Measurements from ENCODE around the gene GLI3. TPM values are rescaled to one million over a fixed set of nuclear protein-coding genes. Genes with fewer than 3 reads are reported as not detected.

Gene GLI3
- total RNA-seq, 2 experiments from 2014 or later, result not detected

DNA sequence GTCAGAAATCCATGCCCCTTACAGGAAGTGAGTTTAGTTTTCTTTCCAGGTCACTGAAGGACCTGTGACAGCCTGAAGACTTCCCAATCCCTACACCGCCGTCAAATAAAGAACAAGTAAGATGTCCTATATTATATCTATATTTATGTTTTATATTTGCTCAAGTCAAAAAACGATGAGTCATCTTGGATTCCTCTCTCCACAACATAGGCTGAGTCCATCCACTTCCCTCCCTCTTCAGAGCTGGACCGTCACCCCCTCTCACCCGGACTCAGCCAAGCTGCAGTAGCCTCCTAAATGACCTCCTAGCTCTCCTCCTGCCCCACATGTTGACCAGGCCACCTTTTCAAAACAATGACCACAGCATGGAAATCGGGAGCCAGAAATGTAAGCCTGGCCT is 53.5 kb downstream of the GLI3 start:
- H3K36me3 Mint-ChIP-seq (ENCODE audit: low read depth), result no peaks in the 10 kb centered on the region
- H3K27me3 Mint-ChIP-seq (ENCODE audit: low read depth), result no peaks in the 10 kb centered on the region
- ChIA-PET CTCF (no interaction called here), POLR2A (no interaction called here)
- H3K4me3 Mint-ChIP-seq, result no peak overlapping the region
- no peaks in the 10 kb centered on the region for H3K9me3 Mint-ChIP-seq (ENCODE audit: insufficient read depth)
- no peak for ATAC-seq
- DNase-seq, result no peak
- H3K4me1 Mint-ChIP-seq (ENCODE audit: low read depth), result no peaks in the 10 kb centered on the region
- no peak overlapping the region for H3K27ac Mint-ChIP-seq

DNA sequence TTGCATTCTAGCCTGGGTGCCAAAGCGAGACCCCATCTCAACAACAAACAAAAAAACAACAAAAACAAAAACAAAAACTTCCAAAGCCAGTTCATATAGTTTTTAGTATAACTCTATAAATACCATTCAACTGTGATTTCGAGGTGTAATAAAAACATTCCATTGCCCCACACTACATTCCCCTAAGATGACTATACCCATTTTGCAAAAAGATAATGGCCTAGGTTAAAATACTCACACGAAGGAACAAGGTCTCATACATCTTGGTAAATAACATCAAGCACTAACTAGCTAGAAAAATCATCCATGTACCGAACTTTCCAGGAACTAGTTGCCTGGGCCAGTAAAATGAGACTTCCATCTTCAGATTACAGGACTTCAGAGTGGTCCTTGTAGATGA is 55.4 kb downstream of the GLI3 start:
- H3K27ac Mint-ChIP-seq, result no peak overlapping the region
- H3K36me3 Mint-ChIP-seq (ENCODE audit: low read depth), result no peaks in the 10 kb centered on the region
- no peak for ATAC-seq
- no peak overlapping the region for H3K4me3 Mint-ChIP-seq
- CTCF ChIA-PET, result no interaction called here
- no peaks in the 10 kb centered on the region for H3K27me3 Mint-ChIP-seq (ENCODE audit: low read depth)
- no peaks in the 10 kb centered on the region for H3K9me3 Mint-ChIP-seq (ENCODE audit: insufficient read depth)
- no peaks in the 10 kb centered on the region for H3K4me1 Mint-ChIP-seq (ENCODE audit: low read depth)
- no peak for DNase-seq
- POLR2A ChIA-PET, result no interaction called here

DNA sequence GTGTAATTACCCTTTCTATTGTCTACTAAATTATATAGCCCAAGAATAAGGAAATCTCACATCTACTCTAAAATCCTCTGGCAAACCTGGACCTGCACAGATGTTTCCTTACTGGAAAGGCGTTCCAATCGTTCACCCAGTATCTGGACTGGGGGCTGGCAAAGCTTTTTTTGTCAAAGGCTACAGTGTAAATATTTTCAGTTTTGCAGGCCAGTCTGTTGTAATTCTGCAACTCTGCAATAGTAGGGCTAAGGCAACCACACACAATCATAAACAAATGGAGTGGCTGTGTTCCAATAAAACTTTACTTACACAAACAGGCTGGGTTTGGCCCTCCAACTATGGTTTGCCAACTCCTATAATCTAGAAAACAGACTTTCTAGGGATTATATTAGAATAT is 56.2 kb downstream of the GLI3 start:
- no peak overlapping the region for H3K4me3 Mint-ChIP-seq
- DNase-seq, result no peak
- no peak overlapping the region for H3K27ac Mint-ChIP-seq
- H3K4me1 Mint-ChIP-seq (ENCODE audit: low read depth), result no peaks in the 10 kb centered on the region
- no peaks in the 10 kb centered on the region for H3K9me3 Mint-ChIP-seq (ENCODE audit: insufficient read depth)
- no peaks in the 10 kb centered on the region for H3K36me3 Mint-ChIP-seq (ENCODE audit: low read depth)
- ChIA-PET POLR2A (no interaction called here), CTCF (interaction anchor here (1.4 kb wide), 1 partner anchor 13 kb away, joined by 3 read pairs; no protein-coding TSS in a partner anchor)
- no peaks in the 10 kb centered on the region for H3K27me3 Mint-ChIP-seq (ENCODE audit: low read depth)
- ATAC-seq, result no peak

DNA sequence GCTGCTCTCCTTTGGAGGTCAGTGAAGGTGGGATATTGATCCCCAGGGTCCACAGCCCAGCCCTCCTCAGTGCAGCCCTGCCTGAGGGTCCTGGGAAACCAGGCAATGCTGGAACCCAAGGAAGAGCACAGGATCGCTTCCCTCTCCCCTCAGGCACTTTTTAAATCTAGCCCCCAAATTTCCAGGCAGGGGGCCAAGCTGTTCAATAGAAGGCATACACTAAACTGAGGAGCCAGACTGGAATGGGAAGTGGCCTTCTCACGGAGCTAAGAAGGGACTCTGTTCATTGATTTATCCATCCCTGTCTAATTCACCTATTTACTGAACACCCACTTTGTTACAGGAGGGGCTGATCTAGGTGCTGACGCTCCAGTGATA is 60.3 kb downstream of the GLI3 start:
- no peak for DNase-seq
- Mint-ChIP-seq H3K4me1 (ENCODE audit: low read depth) (no peaks in the 10 kb centered on the region), H3K27ac (no peak overlapping the region), H3K9me3 (ENCODE audit: insufficient read depth) (no peaks in the 10 kb centered on the region), H3K36me3 (ENCODE audit: low read depth) (no peaks in the 10 kb centered on the region), H3K4me3 (no peak overlapping the region), H3K27me3 (ENCODE audit: low read depth) (no peaks in the 10 kb centered on the region)
- CTCF ChIA-PET, result no interaction called here
- no peak for ATAC-seq
- POLR2A ChIA-PET, result no interaction called here

DNA sequence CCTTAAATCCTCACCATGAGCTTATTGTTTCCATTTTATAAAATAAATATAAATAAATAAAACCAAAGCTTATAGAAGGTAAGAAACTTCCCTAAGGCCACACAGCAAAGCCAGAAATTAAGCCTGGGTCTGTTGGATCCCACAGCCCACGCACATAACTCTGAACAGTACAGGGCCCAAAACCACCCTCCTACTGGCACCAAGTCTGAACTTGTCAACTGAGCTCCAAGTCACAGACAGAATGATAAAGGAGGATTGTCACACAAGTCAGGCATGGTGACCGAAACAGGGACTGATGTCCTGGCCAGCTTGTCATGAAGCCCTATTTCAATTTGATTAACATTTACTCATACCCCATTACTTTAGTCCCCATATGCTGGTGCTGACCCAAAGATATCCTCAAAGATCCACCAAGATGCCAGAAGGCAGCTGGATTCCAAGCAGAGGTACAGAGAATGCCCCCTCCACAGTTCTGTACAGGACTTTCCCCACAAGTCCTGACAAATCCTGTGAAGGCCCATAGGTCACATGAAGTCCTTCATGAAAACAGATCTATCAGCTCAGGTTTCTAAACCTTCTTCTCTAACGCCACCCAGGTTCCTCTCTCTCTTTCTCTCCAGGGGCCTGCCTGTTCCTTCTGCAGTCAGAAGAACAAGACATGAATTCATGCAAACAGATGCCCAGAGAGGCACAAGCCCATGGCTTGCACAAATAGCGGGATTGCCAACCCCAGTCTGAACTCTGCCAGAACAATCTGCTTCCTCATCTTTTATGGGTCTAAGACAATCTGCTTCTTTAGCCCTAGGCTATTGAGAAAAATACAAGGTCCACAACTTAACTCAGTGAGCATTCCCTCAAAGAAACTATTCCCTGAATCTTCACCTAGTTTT is 60.9 kb downstream of the GLI3 start:
- Mint-ChIP-seq H3K9me3 (ENCODE audit: insufficient read depth) (no peaks in the 10 kb centered on the region), H3K36me3 (ENCODE audit: low read depth) (no peaks in the 10 kb centered on the region), H3K4me1 (ENCODE audit: low read depth) (no peaks in the 10 kb centered on the region), H3K27me3 (ENCODE audit: low read depth) (no peaks in the 10 kb centered on the region), H3K27ac (no peak overlapping the region), H3K4me3 (no peak overlapping the region)
- no peak for DNase-seq
- CTCF ChIA-PET, result no interaction called here
- ATAC-seq, result no peak
- POLR2A ChIA-PET, result no interaction called here

DNA sequence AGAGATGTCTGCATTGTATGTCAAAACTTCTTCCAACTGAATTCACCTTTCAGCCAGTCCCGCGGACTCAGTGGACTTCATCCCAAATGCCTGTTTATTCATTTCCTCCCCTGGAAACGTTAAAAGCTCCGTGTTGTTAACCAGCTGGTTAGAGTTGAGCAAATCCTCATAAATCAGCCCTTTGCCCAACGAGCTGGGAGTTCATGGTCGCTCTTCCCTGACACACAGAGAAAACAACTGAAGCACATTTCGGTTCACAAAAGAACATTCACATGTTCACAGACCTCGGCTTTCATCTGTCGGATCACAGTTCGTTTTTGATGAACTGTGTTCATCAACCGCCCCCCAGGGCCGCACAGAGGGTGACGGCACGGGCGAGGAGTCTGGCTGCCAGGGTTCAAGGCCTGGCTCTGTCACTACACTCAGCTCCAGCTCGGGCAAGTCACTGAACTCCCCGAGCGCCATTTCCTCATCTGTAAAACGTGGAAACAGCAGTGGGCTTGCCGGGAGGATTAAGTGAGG is 62.6 kb downstream of the GLI3 start:
- ChIA-PET CTCF (interaction anchor here (0.6 kb wide), 1 partner anchor 26 kb away, joined by 3 read pairs; no protein-coding TSS in a partner anchor), POLR2A (no interaction called here)
- no peaks in the 10 kb centered on the region for H3K27me3 Mint-ChIP-seq (ENCODE audit: low read depth)
- DNase-seq, result no peak
- H3K36me3 Mint-ChIP-seq (ENCODE audit: low read depth), result no peaks in the 10 kb centered on the region
- no peak overlapping the region for H3K4me3 Mint-ChIP-seq
- no peak overlapping the region for H3K27ac Mint-ChIP-seq
- no peaks in the 10 kb centered on the region for H3K4me1 Mint-ChIP-seq (ENCODE audit: low read depth)
- no peak for ATAC-seq
- H3K9me3 Mint-ChIP-seq (ENCODE audit: insufficient read depth), result no peaks in the 10 kb centered on the region

DNA sequence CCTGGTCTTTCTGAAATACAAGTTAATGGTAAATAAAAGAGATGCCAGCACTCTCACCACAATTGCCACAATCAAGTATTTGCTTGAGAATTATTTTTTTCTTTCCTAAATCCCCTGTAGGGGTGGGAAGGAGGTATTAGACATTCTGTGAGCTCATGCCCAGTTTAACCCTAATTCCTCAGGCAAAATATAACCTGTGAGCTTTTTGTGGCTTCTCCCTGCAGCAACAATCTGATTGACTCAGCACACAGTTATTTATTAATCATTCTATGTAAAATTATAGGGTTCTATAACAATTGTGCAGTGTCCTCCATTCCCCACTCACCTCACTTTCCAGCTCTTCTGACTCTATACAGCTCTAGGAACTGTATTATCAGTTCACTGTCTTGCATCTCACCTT is 66.3 kb downstream of the GLI3 start:
- no peaks in the 10 kb centered on the region for H3K27me3 Mint-ChIP-seq (ENCODE audit: low read depth)
- no peak overlapping the region for H3K4me3 Mint-ChIP-seq
- ChIA-PET CTCF (no interaction called here), POLR2A (no interaction called here)
- H3K27ac Mint-ChIP-seq, result no peak overlapping the region
- ATAC-seq (no peak), DNase-seq (no peak)
- no peaks in the 10 kb centered on the region for H3K9me3 Mint-ChIP-seq (ENCODE audit: insufficient read depth)
- no peaks in the 10 kb centered on the region for H3K4me1 Mint-ChIP-seq (ENCODE audit: low read depth)
- H3K36me3 Mint-ChIP-seq (ENCODE audit: low read depth), result no peaks in the 10 kb centered on the region

DNA sequence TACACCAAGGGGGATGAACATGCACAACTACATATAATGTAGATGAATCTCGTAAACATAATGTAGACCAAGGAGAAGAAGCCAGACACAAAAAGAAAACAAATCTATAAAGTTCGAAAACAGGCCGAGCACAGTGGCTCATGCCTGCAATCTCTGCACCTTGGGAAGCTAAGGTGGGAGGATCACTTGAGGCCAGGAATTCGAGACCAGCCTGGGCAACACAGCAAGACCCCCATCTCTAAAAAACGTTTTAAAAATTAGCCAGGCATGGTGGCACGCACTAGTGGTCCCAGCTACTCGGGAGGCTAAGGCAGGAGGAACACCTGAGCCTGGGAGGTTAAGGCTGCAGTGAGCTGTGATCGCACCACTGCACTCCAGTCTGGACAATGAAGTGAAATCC is 68.5 kb downstream of the GLI3 start:
- ATAC-seq (no peak), DNase-seq (no peak)
- no peaks in the 10 kb centered on the region for H3K27me3 Mint-ChIP-seq (ENCODE audit: low read depth)
- no peaks in the 10 kb centered on the region for H3K9me3 Mint-ChIP-seq (ENCODE audit: insufficient read depth)
- no peak overlapping the region for H3K4me3 Mint-ChIP-seq
- H3K27ac Mint-ChIP-seq, result no peak overlapping the region
- no peaks in the 10 kb centered on the region for H3K36me3 Mint-ChIP-seq (ENCODE audit: low read depth)
- CTCF ChIA-PET, result no interaction called here
- POLR2A ChIA-PET, result no interaction called here
- H3K4me1 Mint-ChIP-seq (ENCODE audit: low read depth), result no peaks in the 10 kb centered on the region

DNA sequence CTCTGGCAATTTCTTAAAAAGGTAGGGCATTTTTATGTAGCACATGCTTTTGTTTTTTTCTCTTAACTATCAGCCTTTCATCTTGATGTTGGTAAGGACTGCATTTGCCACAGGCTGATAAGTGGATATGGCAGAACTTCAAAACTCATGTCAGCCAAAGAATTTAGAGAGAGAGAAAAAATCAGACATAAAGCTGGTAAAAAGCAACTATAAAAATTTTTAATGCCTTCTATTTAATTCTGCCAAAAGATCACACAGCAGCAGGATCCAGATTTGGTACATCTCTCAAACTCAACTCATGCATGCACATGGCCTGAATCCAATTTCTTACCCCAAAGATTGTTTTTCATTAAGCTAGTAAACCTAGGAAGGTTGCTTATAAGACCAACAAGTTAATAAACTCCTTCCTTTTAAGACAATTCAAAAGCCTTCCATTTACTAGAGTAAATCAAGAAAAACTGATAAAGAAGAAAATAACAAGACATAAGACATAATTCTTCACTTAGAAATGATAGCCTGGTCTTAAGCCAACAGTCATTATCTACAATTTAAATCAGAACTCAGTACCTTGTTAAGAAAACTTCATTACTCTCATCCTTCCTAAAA is 69.3 kb downstream of the GLI3 start:
- ATAC-seq (no peak), DNase-seq (no peak)
- no peaks in the 10 kb centered on the region for H3K27me3 Mint-ChIP-seq (ENCODE audit: low read depth)
- no peaks in the 10 kb centered on the region for H3K4me1 Mint-ChIP-seq (ENCODE audit: low read depth)
- H3K36me3 Mint-ChIP-seq (ENCODE audit: low read depth), result no peaks in the 10 kb centered on the region
- CTCF ChIA-PET, result no interaction called here
- POLR2A ChIA-PET, result no interaction called here
- no peaks in the 10 kb centered on the region for H3K9me3 Mint-ChIP-seq (ENCODE audit: insufficient read depth)
- no peak overlapping the region for H3K27ac Mint-ChIP-seq
- no peak overlapping the region for H3K4me3 Mint-ChIP-seq

DNA sequence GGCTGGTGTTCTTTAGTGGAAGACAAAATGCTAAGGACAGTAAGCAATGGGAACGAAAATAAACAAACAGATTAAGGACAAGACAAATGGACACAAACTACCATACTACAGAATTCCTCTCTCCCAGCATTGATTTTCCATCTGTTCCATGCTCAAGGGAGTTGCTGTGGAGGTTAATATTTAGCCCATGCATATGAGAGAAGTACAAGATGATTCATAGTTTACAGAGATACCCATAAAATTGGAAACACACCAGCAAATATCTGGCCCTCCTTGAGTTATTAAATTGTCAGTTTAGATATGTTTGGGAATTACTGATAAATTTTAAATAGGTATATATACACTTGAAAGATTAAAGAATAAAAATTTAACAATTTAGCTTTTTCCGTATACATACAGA is 69.8 kb downstream of the GLI3 start:
- ATAC-seq, result no peak
- Mint-ChIP-seq H3K4me1 (ENCODE audit: low read depth) (no peaks in the 10 kb centered on the region), H3K9me3 (ENCODE audit: insufficient read depth) (no peaks in the 10 kb centered on the region), H3K4me3 (no peak overlapping the region), H3K27me3 (ENCODE audit: low read depth) (no peaks in the 10 kb centered on the region), H3K36me3 (ENCODE audit: low read depth) (no peaks in the 10 kb centered on the region), H3K27ac (no peak overlapping the region)
- CTCF ChIA-PET, result no interaction called here
- POLR2A ChIA-PET, result no interaction called here
- no peak for DNase-seq

DNA sequence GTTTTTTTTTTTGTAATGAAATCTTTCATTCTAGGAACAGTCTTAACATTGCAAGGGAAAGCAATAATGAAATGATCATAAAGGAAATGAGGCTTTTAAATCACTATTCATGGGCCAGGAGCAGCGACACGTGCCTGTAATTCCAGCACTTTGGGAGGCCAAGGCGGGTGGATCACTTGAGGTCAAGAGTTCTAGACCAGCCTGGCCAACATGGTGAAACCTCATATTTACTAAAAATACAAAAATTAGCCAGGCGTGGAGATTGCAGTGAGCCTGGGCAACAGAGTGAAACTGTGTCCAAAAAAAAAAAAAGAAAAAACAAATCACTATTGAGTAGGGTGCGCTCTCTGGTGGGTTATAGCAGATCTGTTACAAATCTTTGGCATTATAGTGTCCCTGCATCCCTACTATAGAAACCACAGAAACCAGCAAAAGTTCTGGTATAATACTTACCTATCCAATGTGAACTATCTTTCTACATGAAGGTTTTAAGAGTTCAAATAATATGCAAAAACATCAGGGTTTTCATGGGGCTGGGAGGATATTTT is 72.1 kb downstream of the GLI3 start:
- ATAC-seq, result no peak
- CTCF ChIA-PET, result no interaction called here
- H3K4me3 Mint-ChIP-seq, result no peak overlapping the region

DNA sequence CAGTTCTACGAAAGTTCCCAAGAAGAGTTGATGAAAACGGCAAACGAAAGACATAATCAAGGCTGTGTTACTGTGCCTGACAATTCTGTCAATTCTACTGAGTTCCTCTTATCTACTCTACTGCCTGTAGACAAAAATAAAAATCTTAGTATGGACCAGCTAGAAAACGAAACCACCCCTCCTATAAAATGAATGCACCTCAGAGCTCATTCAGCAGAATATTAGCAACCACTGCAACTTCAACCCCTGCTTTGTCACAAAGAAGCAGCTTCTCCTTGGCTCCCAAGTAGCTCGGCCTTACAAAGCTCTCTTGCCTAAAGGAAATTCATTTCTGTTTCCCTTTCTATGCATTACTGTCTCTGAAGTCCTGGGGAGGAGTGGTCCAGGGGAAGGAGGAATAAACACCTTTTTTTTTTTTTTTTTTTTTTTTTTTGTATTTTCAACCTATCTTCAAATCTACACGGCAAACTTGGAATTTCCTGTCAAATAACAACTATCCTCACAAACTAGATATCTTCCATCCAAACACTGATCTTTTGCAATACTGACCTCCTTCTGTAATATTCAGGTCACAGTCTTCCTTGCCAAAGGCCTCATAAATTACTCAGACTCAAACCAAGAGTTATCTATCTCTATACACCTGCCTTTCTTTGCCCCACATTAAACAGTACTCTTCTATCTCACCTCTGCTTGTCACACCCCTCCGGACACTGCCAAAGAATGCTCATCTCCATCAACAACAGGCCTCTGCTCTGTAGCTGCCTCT is 74.3 kb downstream of the GLI3 start:
- DNase-seq, result no peak
- POLR2A ChIA-PET, result no interaction called here
- no peaks in the 10 kb centered on the region for H3K4me1 Mint-ChIP-seq (ENCODE audit: low read depth)
- H3K27ac Mint-ChIP-seq, result no peak overlapping the region
- no peaks in the 10 kb centered on the region for H3K9me3 Mint-ChIP-seq (ENCODE audit: insufficient read depth)
- peaks cover 2% of the 10 kb centered on the region for H3K27me3 Mint-ChIP-seq (ENCODE audit: low read depth)
- ATAC-seq, result no peak
- no peak overlapping the region for H3K4me3 Mint-ChIP-seq
- CTCF ChIA-PET, result no interaction called here
- H3K36me3 Mint-ChIP-seq (ENCODE audit: low read depth), result no peaks in the 10 kb centered on the region

More for the DNA sequence above, 72.1 kb downstream of the GLI3 start:
- Mint-ChIP-seq H3K4me1 (ENCODE audit: low read depth) (no peaks in the 10 kb centered on the region), H3K27me3 (ENCODE audit: low read depth) (no peaks in the 10 kb centered on the region), H3K36me3 (ENCODE audit: low read depth) (no peaks in the 10 kb centered on the region), H3K9me3 (ENCODE audit: insufficient read depth) (no peaks in the 10 kb centered on the region), H3K27ac (no peak overlapping the region)
- no peak for DNase-seq
- POLR2A ChIA-PET, result no interaction called here
